Karpas-422 (cell line): Measurements from ENCODE around the gene ALG9. TPM values are rescaled to one million over a fixed set of nuclear protein-coding genes. Genes with fewer than 3 reads are reported as not detected.

Source experiments
- DNase-seq: peaks from one replicate; pipeline ENCODE4 v3.0.0-alpha.2; 2015
- H2AFZ ChIP-seq: fragments of 200-600 bp; sonication (generic); 2 replicates; pipeline ENCODE4 v1.6.1; 2014; ENCODE audit warnings: antibody characterized with exemption, low read length, mixed read lengths
- H3K27ac ChIP-seq: fragments of 200-600 bp; sonication (generic); 2 replicates; pipeline ENCODE4 v1.5.1; 2014; ENCODE audit warnings: mild to moderate bottlenecking, low read length, moderate library complexity
- H3K27me3 ChIP-seq: fragments of 200-600 bp; sonication (generic); 2 replicates; pipeline ENCODE4 v1.6.1; 2014; ENCODE audit warnings: low read length, mixed read lengths
- H3K36me3 ChIP-seq: fragments of 200-600 bp; sonication (generic); 2 replicates; pipeline ENCODE4 v1.6.1; 2014; ENCODE audit warnings: low read length, mixed read lengths; ENCODE audit not compliant: insufficient read depth
- H3K4me1 ChIP-seq: fragments of 200-600 bp; sonication (generic); 2 replicates; pipeline ENCODE4 v1.6.1; 2014; ENCODE audit warnings: mild to moderate bottlenecking, low read length, mixed read lengths
- H3K4me2 ChIP-seq: fragments of 200-600 bp; sonication (generic); 2 replicates; pipeline ENCODE4 v1.6.1; 2014; ENCODE audit warnings: low read length, low read depth, mild to moderate bottlenecking; ENCODE audit not compliant: poor library complexity, severe bottlenecking
- H3K4me3 ChIP-seq: fragments of 200-600 bp; sonication (generic); 2 replicates; pipeline ENCODE4 v1.5.1; 2014; ENCODE audit warnings: mild to moderate bottlenecking, antibody characterized with exemption, low read length, mixed read lengths
- H3K79me2 ChIP-seq: fragments of 200-600 bp; sonication (generic); 2 replicates; pipeline ENCODE4 v1.6.1; 2014; ENCODE audit warnings: mild to moderate bottlenecking, low read length, mixed read lengths
- H3K9ac ChIP-seq: fragments of 200-600 bp; sonication (generic); 2 replicates; pipeline ENCODE4 v1.6.0; 2014; ENCODE audit warnings: low read length
- H3K9me2 ChIP-seq: fragments of 200-600 bp; sonication (generic), shearing (Covaris generic); replicated peaks from 2 replicates; pipeline ENCODE4 v1.6.0; 2014; ENCODE audit warnings: mild to moderate bottlenecking, low read length, moderate library complexity; ENCODE audit not compliant: insufficient read depth
- H3K9me3 ChIP-seq: fragments of 300-700, 200-600 bp; sonication (generic); 2 replicates; pipeline ENCODE4 v1.6.1; 2014; ENCODE audit warnings: low read length, mixed read lengths
- H4K20me1 ChIP-seq: fragments of 200-600 bp; sonication (generic); 2 replicates; pipeline ENCODE4 v1.6.1; 2014; ENCODE audit warnings: mild to moderate bottlenecking, antibody characterized with exemption, low read length, low read depth; ENCODE audit not compliant: insufficient read depth
- total RNA-seq: library from RNA; depleted of rRNA; stranded (reverse); fragments of >200 nt; shearing (Covaris generic); gene quantifications from 2 replicates; pipeline ENCODE4 v1.2.3, GENCODE V29; 2014; ENCODE audit warnings: low replicate concordance

The ALG9 gene
- total RNA-seq, 1 experiment from 2014 or later, result 14.2 TPM

DNA sequence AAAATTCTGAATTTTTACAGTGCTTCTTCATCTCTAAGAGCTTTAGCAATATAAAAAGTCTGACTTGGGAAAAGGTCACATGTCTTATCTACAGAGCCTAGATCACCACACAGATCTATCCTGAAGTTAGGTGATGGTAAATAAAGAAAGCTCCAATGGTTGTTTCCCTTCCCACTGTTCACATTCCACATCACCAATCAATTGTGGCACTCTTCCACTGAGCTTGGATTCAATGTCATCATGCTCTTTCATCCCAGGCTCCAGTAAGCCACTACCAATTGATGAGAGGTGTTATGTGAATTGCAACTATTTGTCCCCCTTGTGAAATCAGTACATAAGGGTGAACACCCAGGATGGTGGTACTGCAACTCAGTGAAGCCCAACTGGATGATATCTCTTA is 47.8 kb downstream of the ALG9 start:
- H3K9ac ChIP-seq, result no peak overlapping the region
- no peaks in the 10 kb centered on the region for H3K36me3 ChIP-seq
- H3K9me3 ChIP-seq, result no peaks in the 10 kb centered on the region
- H3K9me2 ChIP-seq, result no peaks in the 10 kb centered on the region
- H3K27me3 ChIP-seq, result no peaks in the 10 kb centered on the region
- peak; percentile 59 for DNase-seq
- no peak overlapping the region for H2AFZ ChIP-seq
- H3K4me2 ChIP-seq, result no peak overlapping the region
- no peaks in the 10 kb centered on the region for H4K20me1 ChIP-seq
- H3K79me2 ChIP-seq, result no peaks in the 10 kb centered on the region
- H3K27ac ChIP-seq, result no peak overlapping the region
- peaks cover 5% of the 10 kb centered on the region for H3K4me1 ChIP-seq
- no peak overlapping the region for H3K4me3 ChIP-seq

DNA sequence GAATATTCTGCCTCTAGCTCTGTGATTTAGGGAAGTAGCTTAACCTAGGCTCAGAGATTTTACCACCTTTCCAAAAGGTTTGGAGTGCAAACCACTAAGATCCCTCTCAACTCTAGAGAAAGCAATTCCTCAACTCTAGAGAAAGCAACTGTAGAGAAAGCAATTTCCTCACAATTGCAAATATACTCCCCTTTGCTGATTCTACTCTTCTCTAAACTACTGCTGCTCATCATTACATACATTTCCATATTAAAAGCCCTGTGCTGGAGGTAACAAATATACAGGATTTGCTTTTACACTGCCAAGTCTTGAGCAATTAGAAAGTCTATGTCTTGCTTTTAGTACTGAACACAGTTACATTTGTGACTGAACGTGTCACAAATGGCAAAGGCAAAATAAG is 48.2 kb downstream of the ALG9 start:
- Histone ChIP-seq H3K9me2 (no peaks in the 10 kb centered on the region), H3K9me3 (no peaks in the 10 kb centered on the region), H3K9ac (no peak overlapping the region), H2AFZ (no peak overlapping the region), H3K79me2 (no peaks in the 10 kb centered on the region), H3K36me3 (no peaks in the 10 kb centered on the region), H3K27me3 (no peaks in the 10 kb centered on the region), H4K20me1 (no peaks in the 10 kb centered on the region), H3K4me2 (no peak overlapping the region), H3K27ac (no peak overlapping the region), H3K4me3 (no peak overlapping the region), H3K4me1 (peaks cover 5% of the 10 kb centered on the region)
- DNase-seq, result peak; percentile 51

DNA sequence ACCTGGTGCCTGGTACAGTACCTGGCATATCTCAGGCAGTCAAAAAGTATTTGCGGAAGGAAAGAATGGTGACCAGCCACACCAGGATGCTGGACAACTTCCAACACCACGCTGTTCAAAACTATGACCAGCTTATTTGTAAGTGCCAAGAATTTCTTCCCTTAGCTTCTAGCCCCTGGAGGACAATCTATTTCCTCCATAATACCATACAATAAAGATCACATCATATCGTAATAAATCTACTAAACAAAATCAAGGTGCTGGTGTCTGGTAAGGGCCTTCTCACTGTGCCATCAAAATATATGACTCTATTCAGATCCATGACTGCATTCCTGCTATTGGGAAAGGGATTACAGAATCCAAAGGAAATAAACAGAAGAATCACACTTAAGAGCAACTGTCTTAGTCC is 51.5 kb downstream of the ALG9 start:
- H3K9me3 ChIP-seq, result no peaks in the 10 kb centered on the region
- no peak overlapping the region for H2AFZ ChIP-seq
- no peak for DNase-seq
- H3K4me2 ChIP-seq, result no peak overlapping the region
- H3K9me2 ChIP-seq, result no peaks in the 10 kb centered on the region
- H4K20me1 ChIP-seq, result no peaks in the 10 kb centered on the region
- no peak overlapping the region for H3K4me3 ChIP-seq
- no peak overlapping the region for H3K27ac ChIP-seq
- H3K4me1 ChIP-seq, result peaks cover 5% of the 10 kb centered on the region
- no peaks in the 10 kb centered on the region for H3K79me2 ChIP-seq
- H3K27me3 ChIP-seq, result no peaks in the 10 kb centered on the region
- no peak overlapping the region for H3K9ac ChIP-seq
- H3K36me3 ChIP-seq, result no peaks in the 10 kb centered on the region

DNA sequence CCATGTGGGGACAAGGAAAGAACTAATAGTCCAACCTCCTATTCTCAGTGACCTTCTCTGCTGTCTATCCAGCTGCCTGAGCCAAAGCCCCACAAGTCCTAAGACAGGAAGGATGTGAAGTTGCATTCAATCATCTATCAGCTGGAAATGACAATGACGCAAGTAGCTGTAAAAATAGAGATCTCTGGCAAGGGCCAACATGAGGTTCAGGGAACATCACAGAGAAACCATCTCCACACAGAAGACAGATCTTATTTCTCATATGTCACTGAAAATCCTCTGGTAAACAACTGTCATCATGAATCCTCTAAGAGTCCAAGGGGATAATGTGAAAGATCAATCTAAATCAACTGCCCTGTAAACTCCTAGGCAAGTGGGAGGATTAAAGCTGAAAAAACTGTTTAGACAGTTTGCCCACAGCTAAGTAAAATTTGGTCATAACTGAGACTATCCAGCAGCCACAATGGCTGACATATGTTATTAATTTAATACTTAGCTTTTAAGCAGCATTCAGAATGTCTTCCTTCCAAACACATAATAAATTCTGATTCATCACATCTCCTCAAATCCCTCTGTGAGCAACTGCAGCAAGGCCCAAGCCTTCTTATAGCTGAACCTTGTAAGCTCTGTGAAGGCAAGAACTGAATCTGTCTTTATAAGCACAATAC is 52.1 kb downstream of the ALG9 start:
- no peaks in the 10 kb centered on the region for H3K36me3 ChIP-seq
- H3K79me2 ChIP-seq, result no peaks in the 10 kb centered on the region
- H3K27me3 ChIP-seq, result no peaks in the 10 kb centered on the region
- H3K9me2 ChIP-seq, result no peaks in the 10 kb centered on the region
- H3K4me1 ChIP-seq, result peaks cover 5% of the 10 kb centered on the region
- no peak overlapping the region for H3K9ac ChIP-seq
- H2AFZ ChIP-seq, result no peak overlapping the region
- no peaks in the 10 kb centered on the region for H3K9me3 ChIP-seq
- DNase-seq, result no peak
- no peak overlapping the region for H3K4me3 ChIP-seq
- no peak overlapping the region for H3K27ac ChIP-seq
- H4K20me1 ChIP-seq, result no peaks in the 10 kb centered on the region
- no peak overlapping the region for H3K4me2 ChIP-seq

DNA sequence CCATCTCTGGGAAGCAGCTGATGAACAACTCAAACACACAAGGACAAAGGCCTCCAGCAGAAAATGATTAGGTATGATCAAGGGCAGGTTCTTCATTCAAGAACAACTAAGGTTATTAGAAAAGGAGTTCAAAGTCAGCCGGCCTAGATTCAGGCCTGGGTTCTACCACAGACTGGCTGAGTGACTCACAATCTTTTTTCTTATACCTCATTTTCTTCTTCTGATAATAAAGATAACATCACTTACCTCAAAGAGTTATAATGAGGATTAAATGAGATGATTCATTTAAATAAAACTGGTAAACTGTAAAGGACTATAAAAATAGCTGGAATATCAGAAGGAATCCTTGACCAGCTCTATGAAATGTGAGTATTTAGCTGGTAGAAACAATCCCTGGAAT is 55.9 kb downstream of the ALG9 start:
- no peaks in the 10 kb centered on the region for H4K20me1 ChIP-seq
- no peak overlapping the region for H3K4me2 ChIP-seq
- no peaks in the 10 kb centered on the region for H3K79me2 ChIP-seq
- H3K36me3 ChIP-seq, result no peaks in the 10 kb centered on the region
- H3K9ac ChIP-seq, result no peak overlapping the region
- no peaks in the 10 kb centered on the region for H3K4me1 ChIP-seq
- no peak overlapping the region for H2AFZ ChIP-seq
- H3K27ac ChIP-seq, result no peak overlapping the region
- no peaks in the 10 kb centered on the region for H3K9me2 ChIP-seq
- H3K27me3 ChIP-seq, result no peaks in the 10 kb centered on the region
- DNase-seq, result no peak
- H3K9me3 ChIP-seq, result no peaks in the 10 kb centered on the region
- H3K4me3 ChIP-seq, result no peak overlapping the region

DNA sequence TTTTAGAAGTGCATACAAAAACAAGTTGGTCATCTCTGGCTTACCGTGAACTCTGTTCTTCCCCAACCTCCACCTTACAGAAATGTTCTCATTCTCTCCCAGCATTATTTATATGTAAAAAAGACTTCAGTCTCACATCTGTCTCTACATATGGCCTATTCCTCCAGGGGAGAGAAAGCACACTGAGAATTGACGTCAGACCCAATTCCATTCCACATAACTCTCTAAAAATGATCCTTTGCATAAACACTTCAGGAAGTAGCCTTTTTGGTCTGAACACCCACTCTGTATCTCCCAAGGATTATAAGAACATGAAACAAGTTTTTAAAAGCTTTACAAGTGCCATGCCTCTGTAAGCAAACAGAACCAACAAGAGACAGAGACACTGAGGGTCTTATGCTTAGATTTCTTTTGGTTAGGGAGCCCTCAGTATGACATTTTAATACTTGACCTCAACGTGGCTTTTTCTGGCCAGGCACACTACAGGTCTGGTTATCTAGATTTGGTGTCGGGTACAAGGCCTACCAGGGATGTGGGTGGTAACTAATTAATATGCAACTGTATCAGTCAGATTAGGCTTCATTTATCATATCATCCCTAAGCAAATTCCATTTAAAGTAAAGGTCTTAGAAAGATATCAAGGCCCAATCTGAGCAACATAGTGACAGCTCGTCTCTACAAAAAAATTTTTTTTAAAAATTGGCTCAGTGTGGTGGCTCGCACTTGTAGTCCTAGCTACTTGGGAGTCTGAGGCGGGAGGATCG is 56.6 kb downstream of the ALG9 start:
- H3K4me2 ChIP-seq, result no peak overlapping the region
- no peaks in the 10 kb centered on the region for H3K79me2 ChIP-seq
- no peaks in the 10 kb centered on the region for H4K20me1 ChIP-seq
- 0 out of 2 replicates have a peak overlapping the region, but pooled peaks have one; percentile 0 for H2AFZ ChIP-seq
- no peaks in the 10 kb centered on the region for H3K36me3 ChIP-seq
- H3K4me3 ChIP-seq, result no peak overlapping the region
- H3K27me3 ChIP-seq, result no peaks in the 10 kb centered on the region
- no peak overlapping the region for H3K27ac ChIP-seq
- H3K4me1 ChIP-seq, result no peaks in the 10 kb centered on the region
- no peak overlapping the region for H3K9ac ChIP-seq
- H3K9me3 ChIP-seq, result no peaks in the 10 kb centered on the region
- no peaks in the 10 kb centered on the region for H3K9me2 ChIP-seq
- no peak for DNase-seq

DNA sequence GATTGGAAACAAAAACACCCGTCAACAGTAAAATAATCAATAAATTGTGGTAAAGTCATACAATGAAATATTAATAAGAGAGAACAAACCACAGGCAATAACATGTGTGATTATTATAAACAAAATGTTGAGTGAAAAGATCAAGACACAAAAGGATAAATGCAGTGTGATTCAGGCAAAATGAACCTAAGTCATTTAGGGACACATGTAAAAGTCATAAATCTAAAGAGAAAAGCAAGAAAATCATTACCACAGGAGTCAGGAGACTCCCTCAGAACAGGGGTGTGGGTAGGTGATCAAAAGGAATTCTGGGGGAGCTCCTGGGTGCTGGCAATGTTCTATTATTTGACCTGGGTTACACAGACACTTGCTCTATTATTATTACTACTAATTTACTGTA is 57.3 kb downstream of the ALG9 start:
- DNase-seq, result no peak

DNA sequence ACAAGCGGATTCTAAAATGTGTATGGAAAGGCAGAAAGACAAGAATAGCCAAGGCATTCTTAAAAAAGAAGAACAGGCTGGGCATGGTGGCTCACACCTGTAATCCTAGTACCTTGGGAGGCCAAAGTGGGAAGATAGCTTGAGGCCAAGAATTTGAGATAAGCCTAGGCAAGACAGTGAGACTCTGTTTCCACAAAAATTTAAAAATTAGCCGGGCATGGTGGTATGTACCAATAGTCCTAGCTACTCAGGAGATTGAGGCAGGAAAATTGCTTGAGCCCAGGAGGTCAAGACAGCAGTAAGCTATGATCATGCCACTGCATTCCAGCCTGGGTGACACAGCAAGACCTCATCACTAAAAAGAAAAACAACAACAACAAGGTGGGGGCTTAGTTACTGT is 59.2 kb downstream of the ALG9 start:
- H3K27ac ChIP-seq, result no peak overlapping the region
- no peaks in the 10 kb centered on the region for H3K36me3 ChIP-seq
- no peaks in the 10 kb centered on the region for H3K79me2 ChIP-seq
- no peak for DNase-seq
- H3K9me2 ChIP-seq, result no peaks in the 10 kb centered on the region
- H3K9me3 ChIP-seq, result no peaks in the 10 kb centered on the region
- no peak overlapping the region for H3K4me2 ChIP-seq
- no peaks in the 10 kb centered on the region for H3K27me3 ChIP-seq
- no peaks in the 10 kb centered on the region for H3K4me1 ChIP-seq
- H3K4me3 ChIP-seq, result no peak overlapping the region
- no peak overlapping the region for H2AFZ ChIP-seq
- no peak overlapping the region for H3K9ac ChIP-seq
- H4K20me1 ChIP-seq, result no peaks in the 10 kb centered on the region

More for the DNA sequence above, 57.3 kb downstream of the ALG9 start:
- H3K4me1 ChIP-seq, result no peaks in the 10 kb centered on the region
- no peak overlapping the region for H2AFZ ChIP-seq
- no peaks in the 10 kb centered on the region for H3K79me2 ChIP-seq
- no peaks in the 10 kb centered on the region for H4K20me1 ChIP-seq
- no peak overlapping the region for H3K27ac ChIP-seq
- H3K9me2 ChIP-seq, result no peaks in the 10 kb centered on the region
- H3K36me3 ChIP-seq, result no peaks in the 10 kb centered on the region
- no peak overlapping the region for H3K9ac ChIP-seq
- no peaks in the 10 kb centered on the region for H3K27me3 ChIP-seq
- H3K4me3 ChIP-seq, result no peak overlapping the region
- H3K9me3 ChIP-seq, result no peaks in the 10 kb centered on the region
- H3K4me2 ChIP-seq, result no peak overlapping the region
